Measurements from ENCODE around the gene NR2C2AP.

DNA sequence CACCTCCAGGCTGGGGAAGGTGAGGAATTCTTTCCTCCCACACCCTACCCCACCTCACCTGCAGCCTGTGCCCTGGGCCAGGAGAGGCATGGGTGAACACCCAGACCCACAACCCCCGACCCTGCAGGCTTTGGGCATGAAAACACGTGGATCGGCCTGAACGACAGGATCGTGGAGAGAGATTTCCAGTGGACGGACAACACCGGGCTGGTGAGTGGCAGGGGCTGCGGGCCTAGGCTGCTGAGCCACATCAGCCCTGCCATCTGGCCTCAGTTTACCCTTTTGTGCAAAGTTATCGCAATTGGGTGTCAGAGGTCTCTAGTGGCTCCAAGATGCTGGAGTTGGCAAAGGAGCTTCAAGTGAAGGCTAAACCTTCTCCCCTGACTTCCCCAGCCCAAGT lies 37.3 kb upstream of the NR2C2AP start:
- TF ChIP-seq EZH2 (IDR thresholded peaks at IDR 0.05; ENCODE audit: insufficient read depth, poor library complexity, severe bottlenecking) (no peak), EZH2phosphoT487 (IDR thresholded peaks at IDR 0.05; ENCODE audit: insufficient read depth, low read depth) (no peak)

Data from GM23248 (cell line).